GM21447 (cell line): ENCODE measurements around the gene CASP10.

Source experiments
- ATAC-seq: cut with Tn5 transposase; IDR thresholded peaks from one replicate; pipeline ENCODE4 v1.9.1; 2021; ENCODE audit not compliant: unreplicated experiment

Gene CASP10

GRCh38 chr2:201257381-201257955, 74.5 kb downstream of the CASP10 start:
- peak; percentile 43 for ATAC-seq

GRCh38 chr2:201257956-201258665, 75.2 kb downstream of the CASP10 start:
- peak; percentile 74 for ATAC-seq

GRCh38 chr2:201258666-201259615, 76.0 kb downstream of the CASP10 start:
- no peak for ATAC-seq

GRCh38 chr2:201260302-201260800, 77.4 kb downstream of the CASP10 start, which contains the start of gene CASP8:
Gene CASP8 (plus strand): TSS chr2:201260536. CDS start chr2:201266487, 5,951 bp downstream.
- ATAC-seq, result no peak

- no peak for ATAC-seq
Measured at GRCh38 chr2:201261471-201261870, 78.5 kb downstream of the CASP10 start.

- ATAC-seq, result no peak
Measured at GRCh38 chr2:201261906-201262305, 79.0 kb downstream of the CASP10 start.

GRCh38 chr2:201262718-201263117, 79.8 kb downstream of the CASP10 start:
- no peak for ATAC-seq

- ATAC-seq, result no peak
Measured at GRCh38 chr2:201263779-201264178, 80.8 kb downstream of the CASP10 start.

GRCh38 chr2:201264472-201265173, 81.7 kb downstream of the CASP10 start:
- ATAC-seq, result no peak

- no peak for ATAC-seq
Measured at GRCh38 chr2:201266629-201267028, 83.7 kb downstream of the CASP10 start.

- ATAC-seq, result no peak
Measured at GRCh38 chr2:201267278-201268030, 84.5 kb downstream of the CASP10 start.

GRCh38 chr2:201269764-201270163, 86.8 kb downstream of the CASP10 start:
- no peak for ATAC-seq

GRCh38 chr2:201270293-201271001, 87.5 kb downstream of the CASP10 start:
- no peak for ATAC-seq

GRCh38 chr2:201271917-201272316, 89.0 kb downstream of the CASP10 start:
- no peak for ATAC-seq

- no peak for ATAC-seq
Measured at GRCh38 chr2:201273330-201273983, 90.5 kb downstream of the CASP10 start.

- no peak for ATAC-seq
Measured at GRCh38 chr2:201275069-201275468, 92.1 kb downstream of the CASP10 start.

- ATAC-seq, result no peak
Measured at GRCh38 chr2:201275990-201276389, 93.0 kb downstream of the CASP10 start.

- ATAC-seq, result no peak
Measured at GRCh38 chr2:201276511-201276910, 93.6 kb downstream of the CASP10 start.
